HG03039 (cell line): ENCODE measurements around the gene RALGPS1.

ENCODE experiments used
- ATAC-seq: cut with Tn5 transposase; IDR thresholded peaks from one replicate; pipeline ENCODE4 v1.9.1; 2021; ENCODE audit warnings: mild to moderate bottlenecking, moderate library complexity; ENCODE audit not compliant: unreplicated experiment

The RALGPS1 gene

DNA sequence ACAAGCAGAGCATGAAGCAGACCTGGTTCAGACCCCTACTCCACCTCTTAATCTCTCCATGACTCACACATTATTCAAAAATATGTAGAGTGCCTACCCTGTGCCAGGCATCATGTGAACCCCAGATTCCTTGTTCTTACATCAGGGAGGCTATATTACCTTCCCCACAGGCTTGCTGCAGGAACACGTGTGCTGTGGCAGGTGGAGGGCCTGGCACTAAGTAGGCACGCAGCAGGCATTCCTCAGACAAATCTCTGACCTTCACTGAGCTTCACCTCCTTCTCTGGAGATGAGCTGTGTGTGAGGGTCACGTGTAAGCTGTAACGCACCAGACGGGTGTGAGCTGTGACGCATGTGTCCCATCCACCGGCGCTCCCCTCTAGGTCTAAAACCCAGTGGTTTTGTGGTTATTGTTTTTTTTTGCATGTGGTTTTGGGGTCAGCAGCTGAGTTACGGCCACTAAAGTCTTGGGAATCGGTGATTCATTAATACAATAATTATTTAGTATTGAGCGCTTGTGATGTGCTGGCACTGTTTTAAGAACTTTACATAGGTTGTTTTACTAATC, 177.5 kb downstream of the RALGPS1 start:
- ATAC-seq: no peak

DNA sequence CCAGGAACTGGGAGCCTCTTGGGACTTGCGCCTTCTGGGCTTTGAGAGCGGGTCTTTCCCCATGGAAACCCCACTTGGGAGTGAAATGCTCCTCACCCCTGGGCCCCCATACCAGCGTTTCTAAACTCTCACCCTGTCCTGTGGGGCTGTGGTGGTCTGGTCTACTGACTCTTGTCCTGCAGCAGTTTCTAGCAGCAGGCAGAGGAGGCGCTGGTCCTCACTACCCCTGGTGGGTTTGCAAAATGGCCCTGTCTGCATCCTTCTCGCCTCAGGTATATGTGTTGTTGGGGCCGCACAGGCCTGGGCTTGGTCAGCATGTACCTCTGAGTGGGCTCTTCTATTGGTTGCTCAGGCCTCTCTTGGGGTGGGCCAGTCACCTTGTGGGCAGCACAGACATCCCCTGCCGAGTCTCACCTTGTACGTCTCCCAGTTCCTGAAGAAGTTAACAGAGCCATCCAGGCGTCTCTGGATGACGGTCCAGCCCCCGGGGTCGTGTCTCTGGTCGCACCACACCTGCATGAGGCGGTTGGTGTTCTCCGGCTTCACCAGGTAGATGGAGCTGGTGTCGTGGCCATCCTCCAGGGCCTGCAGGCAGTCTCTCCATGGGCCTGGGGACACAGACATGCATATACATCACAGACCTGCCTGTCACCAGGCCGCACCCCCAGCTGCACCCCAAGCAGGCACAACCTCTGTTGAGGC, 178.9 kb downstream of the RALGPS1 start:
- no peak for ATAC-seq

DNA sequence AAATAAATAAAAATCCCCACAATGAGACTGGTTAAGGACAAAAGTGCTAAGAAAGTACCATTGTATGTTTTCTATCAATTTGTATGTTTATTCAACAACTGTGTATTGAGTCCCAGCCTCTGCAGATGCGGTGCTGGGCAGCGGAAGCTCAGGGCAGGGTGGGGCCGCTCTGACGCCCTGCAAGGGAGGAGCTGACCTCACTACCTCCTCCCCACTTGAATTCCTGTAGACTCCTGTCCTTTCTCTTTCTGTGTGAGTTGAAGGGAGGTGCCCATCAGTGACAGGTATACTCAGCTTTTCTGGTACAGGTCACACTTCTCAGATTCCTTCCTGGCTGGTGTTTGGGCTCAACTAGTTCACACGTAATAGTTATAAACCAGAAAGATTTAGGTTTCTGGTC, 180.8 kb downstream of the RALGPS1 start:
- no peak for ATAC-seq

- ATAC-seq: no peak
Observed at GRCh38 chr9:127096208-127096607, 181.6 kb downstream of the RALGPS1 start.

DNA sequence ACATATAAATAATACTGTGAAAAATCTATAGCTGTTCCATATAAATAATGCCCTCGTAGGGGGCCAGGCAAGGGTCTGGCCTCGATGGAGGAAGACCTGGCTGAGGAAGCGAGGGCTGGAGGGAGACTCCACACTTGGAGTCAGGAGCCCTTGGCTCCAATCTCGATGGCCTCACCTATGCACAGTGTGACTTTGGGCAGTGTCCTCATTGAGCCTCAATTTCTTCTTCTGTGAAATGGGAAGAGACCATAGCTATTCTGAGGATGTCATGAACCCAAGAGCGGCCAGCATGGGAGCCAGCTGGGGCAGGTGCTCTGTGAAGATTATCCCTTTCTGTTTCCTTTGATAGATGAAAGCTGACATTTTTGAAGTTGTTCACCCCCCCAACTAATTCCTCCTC, 183.1 kb downstream of the RALGPS1 start:
- no peak for ATAC-seq

GRCh38 chr9:127098916-127099553, 184.5 kb downstream of the RALGPS1 start:
- no peak for ATAC-seq

- no peak for ATAC-seq
Observed at GRCh38 chr9:127099664-127100063, 185.1 kb downstream of the RALGPS1 start.

GRCh38 chr9:127102176-127102575, 187.6 kb downstream of the RALGPS1 start:
- no peak for ATAC-seq

DNA sequence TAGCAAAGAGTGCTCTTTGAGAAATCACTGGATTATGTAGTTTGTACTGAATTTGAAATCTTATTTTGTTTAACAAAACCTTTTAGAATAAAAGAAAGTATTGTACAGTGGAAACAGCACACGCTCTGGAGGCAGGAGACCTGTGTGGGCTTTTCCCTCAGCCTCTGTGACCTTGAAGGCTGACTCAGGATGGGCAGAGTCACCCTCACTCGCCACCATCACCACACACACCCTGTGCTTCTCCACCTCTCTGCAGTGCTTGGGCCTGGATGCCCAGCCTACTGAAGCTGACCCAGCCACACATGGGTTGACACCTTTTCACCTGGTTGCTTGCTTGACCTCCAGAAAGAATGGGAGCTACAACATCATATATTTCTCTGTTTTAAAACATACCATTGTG, 188.2 kb downstream of the RALGPS1 start:
- no peak for ATAC-seq

- ATAC-seq: no peak
Observed at GRCh38 chr9:127104581-127105311, 190.2 kb downstream of the RALGPS1 start.

- ATAC-seq: no peak
Observed at GRCh38 chr9:127105805-127106465, 191.4 kb downstream of the RALGPS1 start.

DNA sequence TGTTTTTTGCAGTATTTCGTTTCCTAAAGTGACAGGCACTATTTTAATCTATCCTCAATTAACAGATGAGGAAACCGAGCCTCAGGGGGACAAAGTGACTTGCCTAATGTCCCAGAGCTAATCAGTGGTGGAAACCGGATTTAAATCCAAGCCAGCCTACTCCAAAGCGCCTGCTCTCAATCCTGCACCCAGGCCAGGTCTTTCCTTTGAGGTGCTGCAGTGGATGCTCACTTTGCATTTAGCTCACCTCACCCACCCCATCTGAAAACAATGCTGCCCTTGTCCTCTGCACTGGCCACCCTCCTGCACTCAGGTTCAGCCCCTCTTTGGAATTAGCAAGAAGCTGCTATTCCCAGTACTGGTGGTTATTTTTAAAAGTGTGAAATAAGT, 191.9 kb downstream of the RALGPS1 start:
- no peak for ATAC-seq

DNA sequence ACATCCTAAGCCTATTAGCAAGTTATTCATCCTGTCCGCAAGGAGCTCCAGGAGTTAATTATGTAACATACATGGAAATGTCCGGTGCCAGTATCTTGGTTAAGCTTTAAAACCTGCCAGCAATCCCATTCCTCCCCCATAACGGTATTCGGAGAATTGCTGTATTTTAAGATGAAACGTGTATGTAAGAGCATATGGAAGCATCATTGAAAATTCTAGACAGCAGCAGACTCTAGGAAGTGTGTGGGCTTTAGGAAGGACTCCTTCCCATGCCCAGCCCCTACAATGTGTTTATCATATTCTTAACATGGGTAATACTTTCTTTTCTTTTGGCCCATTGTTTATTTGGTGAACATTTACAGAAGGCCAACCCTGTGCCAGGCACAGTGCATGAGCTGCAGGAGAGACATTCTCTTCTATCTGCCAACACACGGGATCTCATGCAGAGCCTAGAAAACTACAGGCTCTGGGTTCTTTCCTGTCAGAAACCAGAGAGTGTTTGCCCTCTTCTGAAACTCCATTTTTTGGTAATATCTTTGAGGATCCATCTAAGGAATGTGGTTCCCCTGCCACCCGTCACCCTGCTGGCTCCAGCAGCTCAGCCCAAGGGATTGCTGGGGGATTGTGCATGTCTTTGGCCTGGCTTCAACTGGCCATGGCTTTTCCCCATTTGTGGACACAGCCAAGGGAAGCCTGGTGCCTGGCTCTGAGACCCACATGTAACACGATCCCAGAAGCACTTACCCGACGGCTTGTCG, 192.8 kb downstream of the RALGPS1 start:
- no peak for ATAC-seq

DNA sequence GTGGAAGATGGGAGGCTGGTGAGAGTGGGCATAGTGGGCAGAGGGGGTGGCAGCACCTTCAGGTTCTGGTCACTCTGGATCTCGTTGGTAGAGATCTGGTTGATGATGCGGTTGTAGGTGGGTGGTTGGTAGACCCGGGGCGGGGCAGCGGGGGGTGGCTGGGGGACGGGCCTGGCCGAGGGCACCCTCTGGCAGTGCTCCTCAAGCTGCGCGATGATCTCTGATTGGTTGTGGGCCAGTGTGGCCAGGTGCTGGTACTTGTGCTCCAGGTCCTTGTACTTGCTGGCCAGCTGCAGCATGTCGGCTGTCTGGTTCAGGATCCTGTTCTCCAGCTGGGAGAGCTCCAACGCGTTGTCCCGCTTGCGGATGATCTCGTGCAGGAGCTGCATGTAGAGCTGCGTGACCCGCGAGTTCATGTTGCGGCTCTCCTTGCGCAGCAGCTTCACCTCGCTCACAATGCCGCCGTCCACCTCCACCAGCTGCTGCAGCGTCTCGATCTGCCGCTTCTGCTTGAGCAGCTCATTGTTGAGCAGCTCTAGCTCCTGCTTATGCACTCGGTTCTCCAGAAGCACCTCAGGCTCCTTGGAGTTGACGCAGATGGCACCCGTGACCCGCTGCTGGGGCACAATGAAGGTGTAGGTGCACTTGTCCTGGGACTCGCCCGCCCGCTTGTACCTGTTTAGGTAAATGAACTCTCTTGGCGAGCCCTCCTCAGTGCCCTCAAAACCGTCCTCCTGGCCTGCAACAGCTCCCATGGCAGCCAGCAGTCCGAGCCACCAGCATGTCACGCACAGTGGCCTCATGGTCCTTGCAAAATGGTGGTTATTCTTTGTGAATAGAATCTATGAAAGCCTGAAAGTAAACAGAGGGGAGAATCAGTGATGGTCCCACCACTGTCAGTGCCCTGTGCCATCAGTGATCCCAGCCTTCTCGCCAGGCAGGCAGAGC, 193.6 kb downstream of the RALGPS1 start:
- ATAC-seq: no peak

GRCh38 chr9:127109212-127109711, 194.7 kb downstream of the RALGPS1 start:
- ATAC-seq: no peak

- no peak for ATAC-seq
Observed at GRCh38 chr9:127112056-127112455, 197.5 kb downstream of the RALGPS1 start.

- no peak for ATAC-seq
Observed at GRCh38 chr9:127112735-127113161, 198.2 kb downstream of the RALGPS1 start.

DNA sequence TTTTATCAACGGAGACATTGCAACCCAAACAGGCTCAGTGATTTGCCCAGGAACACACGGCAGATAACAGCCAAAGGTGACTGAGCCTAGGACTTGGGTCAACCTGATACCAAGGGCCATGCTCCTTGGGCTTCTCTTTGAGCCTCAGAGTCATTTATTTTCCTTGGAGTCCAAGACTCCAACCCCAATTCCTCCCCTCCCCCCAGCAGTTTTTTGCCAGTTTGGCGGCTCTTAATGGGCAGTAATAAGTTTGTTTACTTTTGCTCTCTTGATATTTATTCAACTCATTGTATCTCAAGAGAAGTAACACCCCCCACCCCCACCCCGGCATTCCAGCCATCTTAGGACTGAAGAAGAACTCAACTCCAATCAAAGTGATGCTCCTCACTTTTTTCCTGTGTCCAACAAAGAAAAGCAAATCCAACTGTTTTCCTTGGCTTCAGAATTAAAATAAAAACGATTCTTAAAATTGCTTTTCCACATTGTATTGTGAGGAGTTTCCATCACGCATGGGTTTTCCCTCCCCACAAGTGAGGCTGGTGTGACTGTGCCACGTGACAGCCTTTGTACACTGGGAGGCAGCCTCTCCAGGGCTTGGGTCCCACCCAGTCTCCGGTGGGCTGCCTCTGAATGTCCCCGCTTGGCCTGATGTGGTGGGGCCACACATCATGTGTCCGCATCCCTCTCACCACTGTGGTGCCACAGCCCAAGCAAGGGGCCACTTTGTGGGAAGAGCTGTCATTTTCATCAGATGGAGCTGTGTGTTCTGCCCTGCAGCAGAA, 198.8 kb downstream of the RALGPS1 start:
- ATAC-seq: no peak
